Caco-2 (cell line): ENCODE data around the gene AHNAK. TPM values are rescaled to one million over a fixed set of nuclear protein-coding genes. Genes with fewer than 3 reads are reported as not detected.
"Not testable (repeated sequence)": the region's sequence is repeated elsewhere in the genome, so short reads cannot be mapped to it uniquely, and the experiment has no call there.

ENCODE experiments used
- BruUV-seq: library from RNA; stranded (reverse); fragments of 400-500 nt; replicated peaks from 2 replicates; lab custom pipeline; 2021; lab: Mats Ljungman, UMichigan
- CTCF ChIA-PET: fragments of 300-600 bp; sonication (Branson Sonifier 250); formaldehyde crosslinking; loops from one replicate; lab custom pipeline; 2022; ENCODE audit warnings: antibody characterized with exemption; lab: Charles Lee
- POLR2A ChIA-PET: fragments of 300-600 bp; sonication (Branson Sonifier 250); formaldehyde crosslinking; loops from one replicate; lab custom pipeline; 2022; ENCODE audit warnings: antibody characterized with exemption; lab: Charles Lee
- DNase-seq, 2 experiments: peaks; one replicate each; pipeline versions ENCODE4 v3.0.0 to v3.0.0-alpha.2; 2020 to 2022
- H3K27me3 ChIP-seq: replicated peaks from 2 replicates; pipeline ENCODE4 v1.6.0; 2011; ENCODE audit warnings: low read length; ENCODE audit not compliant: control insufficient read depth, insufficient read depth
- H3K36me3 ChIP-seq: 2 replicates; pipeline ENCODE4 v1.5.1; 2011; ENCODE audit warnings: low read length; ENCODE audit not compliant: control insufficient read depth, insufficient read depth
- H3K4me1 ChIP-seq: fragments of 250-450 bp; sonication (Bioruptor Pico); 2 replicates; pipeline ENCODE4 v1.5.1; 2020; ENCODE audit warnings: mild to moderate bottlenecking
- H3K4me3 ChIP-seq: 2 replicates; pipeline ENCODE4 v1.5.1; 2011; ENCODE audit warnings: low read depth, mild to moderate bottlenecking, control low read depth, low read length
- H3K9me3 ChIP-seq: fragments of 250-450 bp; sonication (Bioruptor Pico); 2 replicates; pipeline ENCODE4 v1.5.1; 2020; ENCODE audit warnings: mild to moderate bottlenecking, moderate library complexity
- H3K27ac Mint-ChIP-seq: one replicate; pipeline ENCODE4 v1.8.0; 2022; ENCODE audit warnings: mixed read lengths; ENCODE audit not compliant: unreplicated experiment
- H3K27me3 Mint-ChIP-seq: one replicate; pipeline ENCODE4 v1.8.0; 2022; ENCODE audit warnings: mixed read lengths; ENCODE audit not compliant: insufficient read depth, unreplicated experiment
- H3K36me3 Mint-ChIP-seq: one replicate; pipeline ENCODE4 v1.8.0; 2022; ENCODE audit warnings: mild to moderate bottlenecking, mixed read lengths; ENCODE audit not compliant: insufficient read depth, unreplicated experiment
- H3K4me1 Mint-ChIP-seq: one replicate; pipeline ENCODE4 v1.8.0; 2022; ENCODE audit warnings: low read depth, mixed read lengths; ENCODE audit not compliant: unreplicated experiment
- H3K4me3 Mint-ChIP-seq: one replicate; pipeline ENCODE4 v1.8.0; 2022; ENCODE audit warnings: mild to moderate bottlenecking, moderate library complexity, mixed read lengths; ENCODE audit not compliant: unreplicated experiment
- H3K9me3 Mint-ChIP-seq: one replicate; pipeline ENCODE4 v1.8.0; 2022; ENCODE audit warnings: mixed read lengths; ENCODE audit not compliant: unreplicated experiment
- CTCF ChIP-seq, 2 experiments: fragments of 200-600 bp in 1 of 2; IDR thresholded peaks; 1 replicate in 1 of 2; 2 replicates in 1 of 2; pipeline versions ENCODE4 v1.5.1 to v1.8.0; 2011 to 2022; ENCODE audit warnings: antibody characterized with exemption in 1 of 2, control low read depth in 1 of 2, inconsistent platforms in 1 of 2, low read depth in 1 of 2, low read length in 1 of 2, mild to moderate bottlenecking in 1 of 2, moderate library complexity in 1 of 2; ENCODE audit not compliant: insufficient read depth in 1 of 2, severe bottlenecking in 1 of 2, unreplicated experiment in 1 of 2
- intact Hi-C: fragments of 100-400 bp; cut with micrococcal nuclease; formaldehyde crosslinking; loops from one replicate; pipeline ENCODE4 v1.10.0; 2022; ENCODE audit not compliant: unreplicated experiment
- total RNA-seq: library from RNA; stranded (reverse); gene quantifications from 2 replicates; pipeline ENCODE4 v1.2.3, GENCODE V29; 2022

The AHNAK gene
- total RNA-seq, 1 experiment from 2014 or later = 312 TPM

GRCh38 chr11:62390237-62390636 lies 156.4 kb downstream of the AHNAK start:
- peaks cover 19% of the 10 kb centered on the region for H3K4me1 ChIP-seq
- CTCF ChIA-PET = interaction anchor here (1.0 kb wide), 1 partner anchor 50 kb away, joined by 3 read pairs; no protein-coding TSS in a partner anchor
- BruUV-seq = no TSS peak
- no peaks in the 10 kb centered on the region for H3K9me3 ChIP-seq
- Mint-ChIP-seq H3K27me3 (no peaks in the 10 kb centered on the region), H3K9me3 (no peaks in the 10 kb centered on the region), H3K36me3 (peaks cover 2% of the 10 kb centered on the region), H3K27ac (no peak overlapping the region), H3K4me3 (no peak overlapping the region), H3K4me1 (peaks cover 8% of the 10 kb centered on the region)
- no peaks in the 10 kb centered on the region for H3K27me3 ChIP-seq
- no peaks in the 10 kb centered on the region for H3K36me3 ChIP-seq
- intact Hi-C loops = loop anchor here (10.0 kb wide), 1 partner anchor 285 kb away; the partner anchor contains the start of genes LBHD1, UBXN1 and UQCC3
- no peak for DNase-seq
- POLR2A ChIA-PET = interaction anchor here (0.8 kb wide), 2 partner anchors 184 to 221 kb away, joined by 3 to 5 read pairs; partner anchors contain the start of gene EEF1G
- H3K4me3 ChIP-seq = no peak overlapping the region
- no peak for TF ChIP-seq CTCF (IDR thresholded peaks at IDR 0.05; ENCODE audit: insufficient read depth in 1 of 2, low read depth in 1 of 2, low read length in 1 of 2, severe bottlenecking in 1 of 2, unreplicated experiment in 1 of 2)

GRCh38 chr11:62388999-62389398 lies 157.6 kb downstream of the AHNAK start:
- H3K4me3 Mint-ChIP-seq = no peak overlapping the region
- intact Hi-C loops = no loop called here
- Histone ChIP-seq H3K36me3 (no peaks in the 10 kb centered on the region), H3K9me3 (no peaks in the 10 kb centered on the region), H3K4me3 (no peak overlapping the region), H3K4me1 (peaks cover 10% of the 10 kb centered on the region; the same call in 1 of the 2 replicates), H3K27me3 (no peaks in the 10 kb centered on the region)
- no peaks in the 10 kb centered on the region for H3K27me3 Mint-ChIP-seq
- ChIA-PET POLR2A (no interaction called here), CTCF (no interaction called here)
- BruUV-seq = no TSS peak
- peak overlapping the region; percentile 32 for H3K27ac Mint-ChIP-seq
- peaks cover 6% of the 10 kb centered on the region for H3K36me3 Mint-ChIP-seq
- no peaks in the 10 kb centered on the region for H3K9me3 Mint-ChIP-seq
- no peak for TF ChIP-seq CTCF (IDR thresholded peaks at IDR 0.05; ENCODE audit: insufficient read depth in 1 of 2, low read depth in 1 of 2, low read length in 1 of 2, severe bottlenecking in 1 of 2, unreplicated experiment in 1 of 2)
- DNase-seq = no peak
- no peaks in the 10 kb centered on the region for H3K4me1 Mint-ChIP-seq

- no peak for TF ChIP-seq CTCF (IDR thresholded peaks at IDR 0.05; ENCODE audit: insufficient read depth in 1 of 2, low read depth in 1 of 2, low read length in 1 of 2, severe bottlenecking in 1 of 2, unreplicated experiment in 1 of 2)
- ChIA-PET POLR2A (no interaction called here), CTCF (interaction anchor here (0.7 kb wide), 1 partner anchor 38 kb away, joined by 3 read pairs; no protein-coding TSS in a partner anchor)
- Histone ChIP-seq H3K4me1 (peaks cover 9% of the 10 kb centered on the region), H3K4me3 (no peak overlapping the region), H3K36me3 (no peaks in the 10 kb centered on the region), H3K9me3 (no peaks in the 10 kb centered on the region), H3K27me3 (no peaks in the 10 kb centered on the region)
- Mint-ChIP-seq H3K4me1 (peaks cover under 1% of the 10 kb centered on the region), H3K27me3 (no peaks in the 10 kb centered on the region), H3K9me3 (no peaks in the 10 kb centered on the region), H3K36me3 (peaks cover 6% of the 10 kb centered on the region), H3K27ac (no peak overlapping the region), H3K4me3 (no peak overlapping the region)
- BruUV-seq = no TSS peak
- intact Hi-C loops = no loop called here
- peak in 1 of 2 experiments; percentile 11 for DNase-seq
These were observed 159.2 kb downstream of the AHNAK start for GRCh38 chr11:62387381-62387780.

GRCh38 chr11:62386083-62386482 lies 160.5 kb downstream of the AHNAK start:
- H3K9me3 ChIP-seq, intact Hi-C loops, POLR2A ChIA-PET, H3K36me3 ChIP-seq, H3K4me3 Mint-ChIP-seq, H3K27ac Mint-ChIP-seq, H3K27me3 Mint-ChIP-seq, DNase-seq, BruUV-seq, H3K9me3 Mint-ChIP-seq, H3K27me3 ChIP-seq, H3K4me3 ChIP-seq: not testable (repeated sequence)
- H3K4me1 ChIP-seq = peaks cover 22% of the 10 kb centered on the region
- Mint-ChIP-seq H3K4me1 (peaks cover 13% of the 10 kb centered on the region), H3K36me3 (peaks cover 18% of the 10 kb centered on the region)
- CTCF ChIA-PET = interaction anchor here (0.6 kb wide), 1 partner anchor 58 kb away, joined by 3 read pairs; no protein-coding TSS in a partner anchor
